Loucy (cell line): ENCODE results near the gene GNG13.

ENCODE experiments used
- H2AFZ ChIP-seq: fragments of 200-600 bp; sonication (generic); 2 replicates; pipeline ENCODE4 v1.6.0; 2016; ENCODE audit warnings: antibody characterized with exemption, mild to moderate bottlenecking, low read length, moderate library complexity
- H3F3A ChIP-seq: fragments of 200-600 bp; 2 replicates; pipeline ENCODE4 v1.6.0; 2016; ENCODE audit warnings: antibody characterized with exemption, low read depth, mild to moderate bottlenecking
- H3K27me3 ChIP-seq: fragments of 200-600 bp; sonication (generic); 2 replicates; pipeline ENCODE4 v1.6.1; 2014; ENCODE audit warnings: low read length, mild to moderate bottlenecking; ENCODE audit not compliant: insufficient read depth, poor library complexity, severe bottlenecking
- H3K36me3 ChIP-seq: fragments of 200-600 bp; sonication (generic); 2 replicates; pipeline ENCODE4 v1.6.1; 2016; ENCODE audit warnings: low read length; ENCODE audit not compliant: insufficient read depth
- H3K4me1 ChIP-seq: fragments of 200-600 bp; sonication (generic); 2 replicates; pipeline ENCODE4 v1.5.1; 2014; ENCODE audit warnings: low read length, mild to moderate bottlenecking; ENCODE audit not compliant: insufficient read depth, poor library complexity, severe bottlenecking
- H3K4me2 ChIP-seq: fragments of 200-600 bp; sonication (generic); 2 replicates; pipeline ENCODE4 v1.6.0; 2014; ENCODE audit warnings: antibody characterized with exemption, low read length, low read depth, mild to moderate bottlenecking; ENCODE audit not compliant: poor library complexity, severe bottlenecking
- H3K4me3 ChIP-seq: fragments of 200-600 bp; sonication (generic); 2 replicates; pipeline ENCODE4 v1.5.1; 2014; ENCODE audit warnings: low read length, mild to moderate bottlenecking, mixed read lengths; ENCODE audit not compliant: poor library complexity, severe bottlenecking
- H3K79me2 ChIP-seq: fragments of 200-600 bp; sonication (generic); 2 replicates; pipeline ENCODE4 v1.6.1; 2014; ENCODE audit warnings: low read length; ENCODE audit not compliant: insufficient read depth
- H3K9ac ChIP-seq: fragments of 200-600 bp; sonication (generic); 2 replicates; pipeline ENCODE4 v1.6.0; 2014; ENCODE audit warnings: mild to moderate bottlenecking, low read depth, low read length, moderate library complexity; ENCODE audit not compliant: poor library complexity, severe bottlenecking
- H3K9me2 ChIP-seq: fragments of 200-600 bp; sonication (generic); replicated peaks from 2 replicates; pipeline ENCODE4 v1.6.1; 2016; ENCODE audit warnings: low read depth, low read length, mixed read lengths
- H3K9me3 ChIP-seq: fragments of 200-600 bp; sonication (generic); 2 replicates; pipeline ENCODE4 v1.6.1; 2014; ENCODE audit warnings: mild to moderate bottlenecking, antibody characterized with exemption, low read length, low read depth; ENCODE audit not compliant: insufficient read depth
- H4K20me1 ChIP-seq: fragments of 200-600 bp; sonication (generic); 2 replicates; pipeline ENCODE4 v1.6.0; 2014; ENCODE audit warnings: antibody characterized with exemption, low read length, mild to moderate bottlenecking; ENCODE audit not compliant: insufficient read depth, poor library complexity, severe bottlenecking
- CTCF ChIP-seq: fragments of 200-600 bp; sonication (generic); conservative IDR thresholded peaks from 2 replicates; pipeline ENCODE4 v1.5.1; 2014; ENCODE audit warnings: mild to moderate bottlenecking, antibody characterized with exemption, low read length
- EZH2phosphoT487 ChIP-seq: fragments of 200-600 bp; IDR thresholded peaks from 2 replicates; pipeline ENCODE4 v1.6.1; 2018; ENCODE audit warnings: antibody characterized with exemption, mild to moderate bottlenecking, moderate library complexity, borderline replicate concordance

GNG13 gene

DNA sequence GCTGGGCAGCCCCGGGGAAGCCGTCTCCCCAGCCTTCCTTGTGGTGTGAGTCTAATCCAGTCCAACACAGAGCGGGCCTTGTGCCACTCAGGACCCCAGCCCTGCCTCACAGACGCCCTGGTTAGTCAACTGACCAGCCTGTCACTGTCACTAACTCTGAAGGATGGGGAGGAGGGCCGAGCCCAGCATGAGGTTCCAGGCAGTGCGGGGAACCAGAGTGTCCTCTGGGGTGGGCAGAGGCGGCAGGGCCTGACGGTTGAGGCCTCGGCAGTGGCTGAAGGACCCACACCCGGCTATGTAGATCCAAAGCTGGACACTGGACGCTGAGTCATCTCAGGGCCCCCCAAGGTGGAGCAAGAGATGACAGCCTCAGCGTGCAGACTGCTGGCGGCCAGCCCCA lies 21.0 kb downstream of the GNG13 start:
- Histone ChIP-seq H3K79me2 (no peaks in the 10 kb centered on the region), H3K4me1 (no peaks in the 10 kb centered on the region), H3K9ac (no peak overlapping the region), H3K4me2 (no peak overlapping the region), H3F3A (no peaks in the 10 kb centered on the region), H3K4me3 (no peak overlapping the region), H3K36me3 (no peaks in the 10 kb centered on the region), H3K9me3 (no peaks in the 10 kb centered on the region), H4K20me1 (no peaks in the 10 kb centered on the region), H3K27me3 (no peaks in the 10 kb centered on the region), H2AFZ (no peak overlapping the region), H3K9me2 (no peaks in the 10 kb centered on the region)
- no peak for TF ChIP-seq EZH2phosphoT487
- TF ChIP-seq CTCF: no peak

DNA sequence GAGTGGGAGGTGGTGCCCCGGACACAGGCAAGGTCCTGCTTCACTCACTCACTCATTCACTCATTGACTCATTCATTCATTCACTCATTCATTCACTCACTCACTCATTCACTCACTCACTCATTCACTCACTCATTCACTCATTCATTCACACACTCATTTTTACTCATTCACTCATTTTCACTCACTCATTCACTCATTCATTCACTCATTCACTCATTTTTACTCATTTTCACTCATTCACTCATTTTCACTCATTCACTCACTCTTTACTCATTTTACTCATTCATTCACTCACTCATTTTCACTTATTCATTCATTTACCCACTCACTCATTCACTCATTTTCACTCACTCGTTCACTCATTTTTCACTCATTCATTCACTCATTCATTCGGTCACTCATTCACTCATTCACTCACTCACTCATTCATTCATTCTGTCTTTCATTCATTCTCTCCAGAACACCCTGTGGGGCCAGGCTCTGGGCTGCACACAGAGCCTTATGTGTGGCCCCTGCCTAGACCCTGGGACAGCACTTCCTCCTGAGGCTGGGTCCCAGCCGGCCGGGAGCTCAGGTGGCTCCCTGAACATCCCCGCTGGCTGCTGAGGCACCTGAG lies 21.5 kb downstream of the GNG13 start:
- no peaks in the 10 kb centered on the region for H3K9me2 ChIP-seq
- no peaks in the 10 kb centered on the region for H3K27me3 ChIP-seq
- H2AFZ ChIP-seq: no peak overlapping the region
- H3K4me3 ChIP-seq: no peak overlapping the region
- H3K79me2 ChIP-seq: no peaks in the 10 kb centered on the region
- H3K9ac ChIP-seq: no peak overlapping the region
- TF ChIP-seq EZH2phosphoT487 (no peak), CTCF (no peak)
- no peaks in the 10 kb centered on the region for H3K36me3 ChIP-seq
- H3K4me2 ChIP-seq: no peak overlapping the region
- no peaks in the 10 kb centered on the region for H3K9me3 ChIP-seq
- no peaks in the 10 kb centered on the region for H4K20me1 ChIP-seq
- H3F3A ChIP-seq: no peaks in the 10 kb centered on the region
- H3K4me1 ChIP-seq: no peaks in the 10 kb centered on the region

GRCh38 chr16:778447-778846 lies 22.1 kb downstream of the GNG13 start:
- no peak overlapping the region for H3K4me3 ChIP-seq
- H3K36me3 ChIP-seq: no peaks in the 10 kb centered on the region
- no peaks in the 10 kb centered on the region for H3K27me3 ChIP-seq
- H3K9ac ChIP-seq: no peak overlapping the region
- H3K4me1 ChIP-seq: no peaks in the 10 kb centered on the region
- no peak for TF ChIP-seq EZH2phosphoT487
- TF ChIP-seq CTCF: no peak
- H2AFZ ChIP-seq: no peak overlapping the region
- H3K9me2 ChIP-seq: no peaks in the 10 kb centered on the region
- no peaks in the 10 kb centered on the region for H3K9me3 ChIP-seq
- H4K20me1 ChIP-seq: no peaks in the 10 kb centered on the region
- H3K4me2 ChIP-seq: no peak overlapping the region
- no peaks in the 10 kb centered on the region for H3K79me2 ChIP-seq
- no peaks in the 10 kb centered on the region for H3F3A ChIP-seq
